DMS153 treated with DMSO at 0.1 percent for 48 hours (cell line): ENCODE measurements around the gene KCNJ1.

Experiments
- DNase-seq: peaks from one replicate; lab custom pipeline; 2025; ENCODE audit not compliant: unreplicated experiment; lab: John Stamatoyannopoulos, UW

KCNJ1 gene

GRCh38 chr11:128902515-128903066, 35.5 kb upstream of the KCNJ1 start:
- no peak for DNase-seq

DNA sequence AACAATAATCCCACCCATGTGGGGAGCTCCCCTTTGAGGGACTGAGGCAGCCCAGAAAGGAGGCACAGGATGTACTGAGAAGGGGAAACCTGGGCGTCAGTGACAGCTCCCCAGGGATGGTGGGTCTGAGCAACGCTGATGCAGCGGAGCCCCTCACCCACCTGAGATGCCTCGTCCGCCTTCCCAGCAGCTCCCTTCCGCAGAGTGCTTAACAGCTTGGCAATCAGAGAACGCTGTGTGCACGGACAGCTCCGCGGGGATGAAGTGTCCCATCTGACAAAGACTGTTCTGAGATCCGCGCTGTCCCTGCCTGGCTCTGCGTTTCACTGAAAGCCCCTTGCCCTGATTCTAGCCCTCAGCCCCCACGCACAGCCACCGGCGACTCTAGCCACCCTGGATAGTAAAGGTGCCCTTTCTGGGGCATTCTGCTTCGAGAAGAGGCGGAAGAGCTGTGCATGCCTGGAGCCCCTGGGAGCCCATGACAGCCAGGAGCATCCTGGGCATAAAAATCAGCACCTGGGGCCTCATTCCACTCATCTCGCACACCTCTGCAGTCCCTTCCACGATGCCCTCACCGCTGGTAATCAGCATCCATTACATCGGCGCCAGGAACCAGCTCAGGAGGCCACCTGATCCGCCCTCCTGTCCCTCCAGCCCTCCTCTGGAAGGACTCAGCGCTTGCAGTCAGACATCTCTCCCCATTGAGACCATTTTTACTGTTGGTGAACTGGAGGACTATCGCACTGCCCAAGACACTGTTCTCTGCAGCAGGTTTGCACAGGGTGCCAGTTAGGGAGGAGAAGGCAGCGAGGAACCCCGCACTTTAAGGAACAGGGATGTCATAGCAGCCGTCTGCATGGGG, 34.8 kb upstream of the KCNJ1 start:
- no peak for DNase-seq

DNA sequence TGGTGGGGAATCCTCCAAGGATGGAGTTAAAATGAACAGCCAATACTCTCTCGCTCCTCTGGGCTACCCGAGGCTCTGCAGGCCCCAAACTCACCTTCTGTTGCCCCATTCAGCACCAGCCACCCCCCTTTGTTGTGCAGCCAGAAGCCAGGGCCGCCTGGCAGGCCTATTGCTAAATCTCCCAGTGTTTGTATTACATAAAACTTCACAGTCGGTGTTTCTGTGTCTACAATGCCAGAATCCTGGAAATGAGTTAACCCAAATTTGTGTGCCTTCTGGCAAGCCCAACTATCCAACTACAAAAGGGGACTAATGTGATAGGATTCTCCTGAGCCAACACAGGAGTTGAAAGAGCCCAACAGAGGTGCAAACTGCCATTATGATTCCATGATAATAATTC, 33.4 kb upstream of the KCNJ1 start:
- no peak for DNase-seq

GRCh38 chr11:128898580-128899344, 31.7 kb upstream of the KCNJ1 start:
- no peak for DNase-seq

DNA sequence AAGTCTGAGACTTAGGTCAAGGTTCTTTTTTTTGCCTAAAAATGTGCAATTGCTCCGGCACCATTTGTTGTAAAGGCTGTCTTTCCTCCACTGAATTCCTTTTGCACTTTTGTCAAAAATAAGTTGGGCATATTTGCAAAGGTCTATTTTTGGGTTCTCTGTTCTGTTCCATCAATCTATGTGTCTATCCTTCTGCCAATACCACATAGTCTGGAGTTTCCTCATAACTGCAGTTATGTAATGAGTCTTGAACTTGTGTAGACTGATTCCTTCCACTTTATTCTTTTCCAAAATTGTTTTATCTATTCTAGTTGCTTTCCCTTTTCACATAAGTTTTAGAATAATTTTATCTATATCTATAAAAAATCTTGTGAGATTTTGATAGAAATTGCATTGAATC, 30.7 kb upstream of the KCNJ1 start:
- DNase-seq, result no peak

DNA sequence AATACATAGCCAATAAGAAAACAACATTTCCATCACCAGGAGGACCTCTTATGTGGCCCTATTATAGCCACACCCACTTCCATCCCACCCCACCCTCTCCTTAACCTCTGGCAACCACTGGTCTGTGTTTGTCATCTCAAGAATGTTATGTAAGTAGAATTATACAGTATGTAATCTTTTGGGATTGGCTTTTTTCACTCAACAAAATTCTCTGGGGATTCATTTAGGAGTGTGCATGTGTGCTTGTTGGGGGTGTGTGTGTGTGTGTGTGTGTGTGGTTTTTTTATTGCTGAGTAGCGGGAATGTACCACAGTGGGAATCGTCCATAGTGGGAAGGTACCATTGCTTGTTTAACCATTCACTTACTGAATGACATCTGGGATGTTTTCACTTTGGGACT, 29.3 kb upstream of the KCNJ1 start:
- no peak for DNase-seq

DNA sequence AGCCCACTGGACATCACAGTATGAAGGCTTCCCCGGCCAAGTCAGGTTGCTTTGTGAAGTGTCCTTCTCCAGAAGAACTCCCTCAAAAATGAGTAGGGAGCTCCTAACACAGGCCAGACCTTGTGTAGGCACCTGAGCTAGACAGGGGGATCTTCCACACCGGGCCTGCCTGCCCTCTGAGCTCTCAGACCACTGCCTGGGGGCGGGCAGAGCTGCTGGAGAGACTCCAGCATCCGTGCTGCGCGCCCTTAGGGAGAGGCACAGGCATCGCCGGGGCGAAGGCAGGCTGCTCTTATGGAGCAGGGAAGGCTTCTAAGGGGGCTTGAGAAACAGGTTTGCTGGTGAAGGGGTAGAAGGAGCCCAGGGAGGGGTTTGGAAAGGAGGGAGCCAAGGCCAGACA, 28.4 kb upstream of the KCNJ1 start:
- no peak for DNase-seq

DNA sequence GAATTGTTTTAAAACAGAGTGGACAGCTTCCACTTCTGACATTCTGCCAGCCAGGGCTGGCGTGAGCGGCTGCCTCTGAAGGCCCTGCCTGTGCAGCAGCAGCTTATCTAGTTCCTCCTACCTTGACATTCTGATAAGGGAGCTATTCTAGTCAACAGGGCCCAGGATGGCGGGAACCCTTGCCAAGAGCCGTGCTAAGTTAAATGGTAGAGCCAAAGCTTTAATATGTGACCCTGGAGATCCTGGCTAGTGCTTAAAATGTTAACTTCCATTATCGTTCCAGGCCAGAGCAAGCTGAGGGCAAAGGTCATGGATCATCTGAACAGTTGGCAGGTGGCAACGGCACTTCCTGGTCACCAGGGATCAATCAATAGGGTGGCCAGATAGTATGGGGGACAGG, 27.6 kb upstream of the KCNJ1 start:
- DNase-seq, result no peak

GRCh38 chr11:128894286-128894681, 27.2 kb upstream of the KCNJ1 start:
- no peak for DNase-seq

GRCh38 chr11:128893578-128894285, 26.6 kb upstream of the KCNJ1 start:
- DNase-seq, result no peak

DNA sequence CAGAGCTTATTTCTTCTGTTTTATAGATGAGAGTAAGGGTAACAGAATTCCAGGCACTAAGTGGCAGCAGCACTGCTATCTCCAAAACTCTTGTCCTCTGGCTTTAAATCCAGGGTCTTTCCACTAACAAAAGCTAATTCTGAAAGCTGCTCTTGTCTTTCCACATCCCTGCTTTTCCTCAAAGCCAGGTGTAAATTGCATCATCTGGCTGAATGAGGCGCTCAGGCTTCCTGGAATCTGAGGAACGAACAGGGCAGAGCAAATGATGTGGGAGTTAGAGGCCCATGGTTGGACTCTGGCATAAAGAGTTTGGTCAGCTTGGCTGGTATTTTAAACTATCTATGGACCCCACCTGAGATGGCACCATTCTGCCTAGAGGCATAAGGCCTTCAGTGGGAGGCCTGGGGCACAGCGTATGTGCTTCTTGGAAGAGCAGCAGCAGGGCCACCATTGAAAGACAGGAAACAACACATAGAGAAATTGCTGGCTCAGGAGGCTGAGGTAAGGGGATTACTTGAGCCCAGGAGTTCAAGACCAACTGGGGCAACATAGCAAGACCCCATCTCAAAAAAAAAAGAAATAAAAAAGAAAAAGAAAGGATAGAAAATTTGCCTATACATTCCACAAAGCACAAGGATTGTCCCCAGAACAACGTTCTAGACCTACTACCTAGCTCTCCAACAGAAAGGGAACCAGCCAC, 25.9 kb upstream of the KCNJ1 start:
- no peak for DNase-seq

DNA sequence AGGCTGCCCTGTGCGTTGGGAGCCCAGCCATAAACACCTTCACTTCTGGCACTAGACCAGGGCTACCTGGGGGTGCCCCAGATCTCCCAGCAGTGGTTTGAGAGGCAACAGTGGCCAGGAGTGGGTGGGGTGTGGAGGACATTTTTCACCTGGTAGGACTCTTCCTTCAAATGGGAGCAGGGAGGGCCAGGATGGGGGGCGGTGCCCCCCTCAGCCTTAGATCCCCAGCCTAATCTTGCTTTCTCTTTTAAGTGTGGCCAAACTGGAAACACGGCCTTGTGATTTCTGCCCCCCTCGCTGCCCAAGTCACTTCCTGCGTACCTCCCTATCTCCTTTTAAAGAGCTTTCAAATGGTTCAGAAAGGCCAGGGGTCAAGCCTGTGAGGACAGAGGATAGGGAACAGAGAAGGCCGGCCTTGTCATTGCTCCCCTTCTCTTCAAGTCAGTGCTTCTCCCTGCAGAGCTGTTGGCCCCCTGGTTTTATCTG, 24.9 kb upstream of the KCNJ1 start:
- no peak for DNase-seq

DNA sequence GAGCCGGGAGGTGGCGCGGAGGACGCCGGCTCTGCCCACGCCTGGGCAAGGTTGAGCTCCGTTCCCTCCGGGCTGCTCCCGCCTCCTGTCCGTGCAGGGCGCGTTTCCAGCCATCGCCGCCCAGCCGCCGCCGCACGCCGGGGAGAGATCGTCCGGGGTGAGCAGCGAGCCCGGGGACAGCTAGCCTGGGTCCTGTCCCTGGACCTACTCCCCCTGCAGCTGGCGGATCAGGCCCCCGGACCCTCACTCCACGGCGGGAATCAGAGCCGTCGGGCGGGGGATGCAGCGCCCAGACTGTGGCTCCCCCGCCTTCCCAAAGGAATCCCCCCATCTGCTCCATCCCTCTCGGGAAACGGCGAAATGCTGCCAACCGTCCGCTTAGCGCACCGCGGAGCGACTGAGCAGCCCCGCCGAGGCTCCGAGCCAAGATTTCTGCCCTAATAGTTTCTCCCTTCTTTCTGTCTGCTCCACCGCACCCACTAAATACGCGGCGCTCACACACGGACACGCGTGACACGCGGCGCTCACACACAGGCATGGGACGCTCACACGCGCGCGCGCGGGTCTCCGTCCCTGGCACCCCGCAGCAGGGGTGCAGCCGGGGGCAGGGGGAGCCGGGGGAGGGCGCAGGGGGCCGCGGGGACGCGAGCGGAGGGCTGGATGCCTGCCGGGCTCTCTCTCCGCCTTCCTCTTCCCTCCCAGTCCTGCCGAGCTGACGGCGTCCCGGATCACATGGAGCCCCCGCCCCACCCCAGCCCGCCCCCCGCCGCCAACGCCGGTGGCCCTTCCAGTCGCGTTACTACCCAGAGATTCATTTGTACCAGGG, 23.7 kb upstream of the KCNJ1 start, which contains the start of gene KCNJ5:
Gene KCNJ5, plus strand, starts transcription at position 814 of the 826 bp plus-strand sequence. CDS start 19,918 bp downstream, outside the sequence.
- no peak for DNase-seq

DNA sequence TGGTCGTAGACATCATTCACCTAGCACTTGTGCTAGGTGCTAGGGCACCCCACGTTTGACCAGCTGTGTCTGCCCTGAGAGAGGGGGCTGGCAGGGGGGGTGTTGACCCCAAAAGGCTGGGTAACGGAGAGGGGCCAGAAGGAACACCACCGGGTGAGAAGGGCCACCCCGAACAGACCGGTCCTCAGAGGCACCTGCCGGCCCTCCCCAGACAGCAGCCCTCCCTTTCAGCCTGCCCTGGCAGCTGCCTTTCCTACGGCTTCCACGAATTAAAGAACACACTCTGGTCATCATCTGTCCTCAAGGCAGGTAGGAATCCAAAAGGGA, 23.1 kb upstream of the KCNJ1 start:
- no peak for DNase-seq

- DNase-seq, result no peak
Measured at GRCh38 chr11:128889657-128890213, 22.6 kb upstream of the KCNJ1 start.

- no peak for DNase-seq
Measured at GRCh38 chr11:128888034-128888985, 21.2 kb upstream of the KCNJ1 start.

- peak; percentile 43 for DNase-seq
Measured at GRCh38 chr11:128886406-128887124, 19.5 kb upstream of the KCNJ1 start.
